Measurements from ENCODE around the gene SEM1.

DNA sequence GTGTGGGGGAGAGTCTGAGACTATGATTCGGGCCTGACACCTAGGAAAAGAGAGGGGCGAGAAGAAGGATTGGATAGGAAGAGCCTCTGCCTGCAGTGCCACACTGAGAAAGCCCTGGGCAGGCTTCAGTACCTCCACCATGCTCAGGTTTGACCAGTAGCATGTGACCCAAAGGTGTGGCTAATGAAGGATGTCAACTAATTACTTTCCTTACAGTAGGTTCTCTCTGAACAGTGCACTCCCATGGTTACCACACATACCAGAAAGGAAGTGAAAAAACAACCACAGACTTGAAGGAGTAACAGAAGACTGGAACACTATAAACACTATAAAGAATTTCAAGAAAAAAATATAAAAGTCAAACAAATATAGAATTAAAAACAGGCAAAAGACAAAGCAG, 46.2 kb downstream of the SEM1 start:
- TF ChIP-seq POLR2A (IDR thresholded peaks at IDR 0.05) (no peak), POLR2AphosphoS5 (IDR thresholded peaks at IDR 0.05) (no peak), EP300 (IDR thresholded peaks at IDR 0.05) (no peak)
- TF ChIP-seq, protein P1, sequence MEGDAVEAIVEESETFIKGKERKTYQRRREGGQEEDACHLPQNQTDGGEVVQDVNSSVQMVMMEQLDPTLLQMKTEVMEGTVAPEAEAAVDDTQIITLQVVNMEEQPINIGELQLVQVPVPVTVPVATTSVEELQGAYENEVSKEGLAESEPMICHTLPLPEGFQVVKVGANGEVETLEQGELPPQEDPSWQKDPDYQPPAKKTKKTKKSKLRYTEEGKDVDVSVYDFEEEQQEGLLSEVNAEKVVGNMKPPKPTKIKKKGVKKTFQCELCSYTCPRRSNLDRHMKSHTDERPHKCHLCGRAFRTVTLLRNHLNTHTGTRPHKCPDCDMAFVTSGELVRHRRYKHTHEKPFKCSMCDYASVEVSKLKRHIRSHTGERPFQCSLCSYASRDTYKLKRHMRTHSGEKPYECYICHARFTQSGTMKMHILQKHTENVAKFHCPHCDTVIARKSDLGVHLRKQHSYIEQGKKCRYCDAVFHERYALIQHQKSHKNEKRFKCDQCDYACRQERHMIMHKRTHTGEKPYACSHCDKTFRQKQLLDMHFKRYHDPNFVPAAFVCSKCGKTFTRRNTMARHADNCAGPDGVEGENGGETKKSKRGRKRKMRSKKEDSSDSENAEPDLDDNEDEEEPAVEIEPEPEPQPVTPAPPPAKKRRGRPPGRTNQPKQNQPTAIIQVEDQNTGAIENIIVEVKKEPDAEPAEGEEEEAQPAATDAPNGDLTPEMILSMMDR (IDR thresholded peaks at IDR 0.05) = no peak
